Islet precursor cell (in vitro differentiated cells): ENCODE measurements around the gene GBP3.
"Not testable (repeated sequence)": the region's sequence is repeated elsewhere in the genome, so short reads cannot be mapped to it uniquely, and the experiment has no call there.

Source experiments
- DNase-seq: peaks from one replicate; pipeline ENCODE4 v3.0.0-alpha.2; 2018

Gene GBP3

GRCh38 chr1:89037186-89037585 is 14.5 kb upstream of the GBP3 start:
- no peak for DNase-seq

GRCh38 chr1:89035080-89035479 is 12.4 kb upstream of the GBP3 start:
- DNase-seq: no peak

DNA sequence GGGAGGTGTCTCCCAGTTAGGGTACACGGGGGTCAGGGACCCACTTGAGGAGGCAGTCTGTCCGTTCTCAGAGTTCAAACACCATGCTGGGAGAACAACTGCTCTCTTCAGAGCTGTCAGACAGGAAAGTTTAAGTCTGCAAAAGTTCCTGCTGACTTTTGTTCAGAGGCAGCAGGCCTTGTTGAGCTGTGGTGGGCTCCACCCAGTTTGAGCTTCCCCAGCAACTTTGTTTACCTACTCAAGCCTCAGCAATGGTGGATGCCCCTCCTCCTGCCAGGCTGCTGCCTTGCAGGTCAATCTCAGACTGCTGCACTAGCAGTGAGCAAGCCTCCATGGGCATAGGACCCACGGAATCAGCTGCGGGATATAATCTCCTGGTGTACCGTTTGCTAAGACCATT is 11.3 kb upstream of the GBP3 start:
- not testable (repeated sequence) for DNase-seq

DNA sequence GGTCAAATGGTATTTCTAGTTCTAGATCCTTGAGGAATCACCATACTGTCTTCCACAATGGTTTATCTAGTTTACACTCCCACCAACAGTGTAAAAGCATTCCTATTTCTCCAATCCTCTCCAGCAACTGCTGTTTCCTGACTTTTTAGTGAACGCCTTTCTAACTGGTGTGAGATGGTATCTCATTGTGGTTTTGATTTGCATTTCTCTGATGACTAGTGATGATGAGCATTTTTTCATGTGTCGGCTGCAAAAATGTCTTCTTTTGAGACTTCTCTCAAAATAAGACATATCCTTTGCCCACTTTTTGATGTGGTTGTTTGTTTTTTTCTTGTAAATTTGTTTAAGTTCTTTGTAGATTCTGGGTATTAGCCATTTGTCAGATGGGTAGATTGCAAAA is 6.4 kb upstream of the GBP3 start:
- not testable (repeated sequence) for DNase-seq

GRCh38 chr1:89025928-89026327 is 3.3 kb upstream of the GBP3 start:
- no peak for DNase-seq

GRCh38 chr1:89023026-89023425 is 360 bp upstream of the GBP3 start:
- DNase-seq: no peak

DNA sequence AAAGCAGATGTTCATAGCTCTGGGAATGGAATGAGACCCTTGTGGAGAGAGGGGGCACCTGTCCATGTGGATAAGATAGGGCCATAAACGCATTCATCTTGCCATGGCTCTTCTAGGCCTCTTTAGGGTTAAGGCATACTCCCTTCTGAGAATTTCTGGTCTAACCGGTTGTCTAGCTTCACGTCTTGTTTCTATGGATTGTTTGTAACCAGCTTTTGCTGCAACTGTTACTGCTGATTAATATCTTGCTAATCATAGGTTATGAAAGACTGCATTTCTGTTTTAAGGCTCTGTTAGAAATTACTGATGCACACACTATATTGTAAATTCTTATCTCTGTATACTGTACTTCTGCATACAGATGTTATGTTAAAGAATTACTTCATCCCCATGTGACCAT is 4.3 kb downstream of the GBP3 start:
- not testable (repeated sequence) for DNase-seq

GRCh38 chr1:89008511-89008910 is 14.2 kb downstream of the GBP3 start:
- no peak for DNase-seq

DNA sequence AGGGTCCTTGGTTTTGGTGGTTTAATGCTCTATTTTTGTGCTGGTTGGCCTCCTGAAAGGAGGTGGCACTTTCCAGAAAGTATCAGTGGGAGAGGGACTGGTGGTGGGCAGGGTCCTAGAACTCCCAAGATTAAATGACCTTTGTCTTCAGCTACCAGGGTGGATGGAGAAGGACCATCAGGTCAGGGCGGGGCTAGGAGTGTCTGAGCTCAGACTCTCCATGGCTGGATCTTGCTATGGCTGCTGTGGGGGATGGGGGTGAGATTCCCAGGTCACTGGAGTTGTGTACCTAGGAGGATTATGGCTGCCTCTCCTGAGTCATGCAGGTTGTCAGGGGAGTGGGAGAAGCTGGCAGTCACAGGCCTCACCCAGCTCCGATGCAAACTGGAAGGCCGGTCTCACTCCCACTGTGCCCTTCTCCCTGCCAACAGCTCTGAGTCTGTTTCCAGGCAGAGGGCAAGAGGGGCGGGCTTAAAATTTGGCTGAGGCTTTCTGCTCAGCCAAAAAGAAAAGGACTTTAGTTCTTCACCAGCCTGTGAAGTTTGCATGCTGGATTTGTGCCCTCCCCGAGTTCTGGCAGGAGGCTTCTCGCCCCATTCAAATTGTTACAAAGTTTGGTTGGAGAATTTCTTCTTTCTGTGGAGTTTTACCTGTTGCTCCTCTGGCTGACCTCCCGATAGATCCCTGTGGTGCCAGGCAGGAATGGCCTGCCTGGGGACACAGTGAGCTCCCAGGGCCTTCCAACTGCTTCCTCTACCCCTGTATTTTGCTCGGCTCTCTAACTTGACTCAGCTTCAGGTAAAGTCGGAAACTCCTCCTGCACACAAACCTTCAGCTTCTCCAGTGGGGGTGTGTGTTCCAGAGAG is 17.1 kb downstream of the GBP3 start:
- DNase-seq: no peak

GRCh38 chr1:89002176-89002575 is 20.5 kb downstream of the GBP3 start:
- DNase-seq: not testable (repeated sequence)

DNA sequence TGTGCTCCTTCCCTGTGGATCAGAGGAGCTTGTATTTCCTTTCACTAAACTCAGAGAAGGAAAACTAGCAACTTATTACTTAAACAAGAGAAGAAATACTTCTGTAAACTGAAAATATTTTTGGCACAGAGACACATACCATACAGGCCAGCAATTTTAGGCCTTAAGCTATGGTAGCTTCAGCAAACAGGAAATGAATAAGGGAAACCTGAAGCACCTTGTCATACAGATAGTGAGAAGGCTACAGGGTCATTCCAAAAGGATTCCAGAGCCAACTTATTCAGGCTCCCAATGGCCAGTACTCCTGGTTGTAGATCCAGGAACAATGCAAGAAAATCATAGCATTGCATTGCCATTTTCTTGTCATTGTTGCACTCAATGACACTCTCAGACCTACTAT is 21.2 kb downstream of the GBP3 start:
- no peak for DNase-seq

GRCh38 chr1:88998716-88999115 is 23.9 kb downstream of the GBP3 start:
- no peak for DNase-seq

- no peak for DNase-seq
Observed at GRCh38 chr1:88990426-88990825, 32.2 kb downstream of the GBP3 start.

DNA sequence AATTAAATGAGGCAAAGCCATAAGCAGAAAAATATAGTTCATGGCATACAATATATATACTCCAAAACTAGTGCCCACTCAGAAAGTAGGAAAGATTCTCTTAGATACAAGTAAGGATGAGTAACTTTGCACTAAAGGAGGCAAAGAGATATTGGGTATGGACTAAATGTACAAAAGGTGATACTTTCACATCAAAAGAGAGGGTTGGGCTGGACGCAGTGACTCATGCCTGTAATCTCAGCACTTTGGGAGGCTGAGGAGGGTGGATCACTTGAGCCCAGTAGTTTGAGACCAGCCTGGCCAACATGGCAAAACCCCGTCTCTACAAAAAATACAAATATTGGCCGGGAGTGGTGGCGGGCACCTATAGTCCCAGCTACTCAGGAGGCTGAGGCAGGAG is 37.0 kb downstream of the GBP3 start:
- no peak for DNase-seq

DNA sequence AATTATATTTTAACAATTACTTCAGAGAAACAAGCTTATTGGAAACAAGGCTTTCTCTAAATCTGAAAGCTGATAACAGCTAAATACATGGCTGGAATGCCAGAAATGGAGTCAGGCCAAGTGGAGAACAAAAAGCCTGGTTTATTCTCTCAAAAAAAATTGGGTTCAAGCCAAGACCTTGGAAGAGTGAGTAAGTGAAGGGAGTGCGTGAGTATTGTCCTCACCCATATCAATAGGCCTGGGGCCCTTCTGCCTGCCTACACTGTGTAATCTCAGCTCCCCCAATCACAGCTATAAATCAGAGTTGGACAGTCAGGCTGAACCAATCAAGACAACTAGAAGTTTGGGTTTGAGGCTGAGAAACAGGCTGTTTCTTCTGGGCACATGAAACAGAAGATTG is 37.6 kb downstream of the GBP3 start:
- no peak for DNase-seq

DNA sequence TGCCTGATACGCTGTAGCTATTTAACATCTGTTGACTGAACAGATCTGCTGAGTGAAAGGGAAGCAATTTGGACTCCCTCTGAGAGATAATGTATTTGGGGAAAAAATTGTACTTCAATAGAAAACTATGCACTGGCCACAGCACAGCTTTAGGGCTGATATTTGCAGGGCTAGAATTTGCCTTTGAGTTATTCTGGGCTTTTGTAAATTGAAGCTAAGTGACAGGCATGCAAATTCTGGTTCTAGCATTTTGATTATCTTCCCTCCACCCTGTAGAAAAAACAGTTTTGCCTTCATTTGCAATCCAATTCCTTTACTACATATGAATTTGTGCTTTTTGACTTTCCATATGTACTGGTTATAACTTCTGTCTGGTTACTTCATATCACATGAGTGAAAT is 38.1 kb downstream of the GBP3 start:
- DNase-seq: no peak

- DNase-seq: no peak
Observed at GRCh38 chr1:88983791-88984559, 38.7 kb downstream of the GBP3 start.

GRCh38 chr1:88982055-88982454 is 40.6 kb downstream of the GBP3 start:
- no peak for DNase-seq

DNA sequence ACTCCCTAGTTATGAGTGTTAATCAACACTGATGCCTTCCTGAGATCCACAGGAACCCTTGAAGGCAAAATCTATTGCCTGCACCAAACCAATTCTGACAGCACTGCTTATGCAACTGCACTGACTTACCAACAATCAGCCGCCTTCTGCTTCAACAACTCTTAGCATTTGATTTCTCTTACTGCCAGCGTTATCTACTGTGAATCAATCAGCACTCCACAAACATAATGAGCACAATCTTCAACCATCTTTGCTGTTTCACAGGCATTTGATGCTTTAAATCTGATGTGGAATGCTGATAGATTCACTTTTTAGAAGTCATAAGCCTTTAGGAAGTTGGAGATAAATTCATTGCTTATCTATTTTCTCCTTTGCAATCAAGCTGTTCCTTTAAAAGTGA is 41.2 kb downstream of the GBP3 start:
- not testable (repeated sequence) for DNase-seq

DNA sequence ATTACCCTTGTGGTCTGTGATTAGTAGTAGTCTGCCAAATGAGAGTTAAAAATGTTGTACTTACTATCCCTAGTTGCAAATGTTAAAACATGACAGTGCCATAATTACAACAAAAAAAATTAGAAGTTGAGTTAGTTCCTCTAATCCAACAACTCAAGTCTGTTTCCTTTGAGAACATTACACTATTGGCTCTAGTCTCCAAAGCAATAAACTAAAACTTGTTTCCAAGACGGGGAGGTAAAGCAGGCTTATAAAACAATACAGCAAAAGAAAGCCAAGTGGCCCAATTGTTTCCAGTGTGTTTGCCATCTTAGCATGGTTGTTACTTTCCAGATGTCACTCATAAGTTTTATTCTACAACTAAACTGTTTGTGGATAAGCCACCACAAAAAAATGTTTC is 41.8 kb downstream of the GBP3 start:
- no peak for DNase-seq

GRCh38 chr1:88979749-88980116 is 42.9 kb downstream of the GBP3 start:
- DNase-seq: no peak

DNA sequence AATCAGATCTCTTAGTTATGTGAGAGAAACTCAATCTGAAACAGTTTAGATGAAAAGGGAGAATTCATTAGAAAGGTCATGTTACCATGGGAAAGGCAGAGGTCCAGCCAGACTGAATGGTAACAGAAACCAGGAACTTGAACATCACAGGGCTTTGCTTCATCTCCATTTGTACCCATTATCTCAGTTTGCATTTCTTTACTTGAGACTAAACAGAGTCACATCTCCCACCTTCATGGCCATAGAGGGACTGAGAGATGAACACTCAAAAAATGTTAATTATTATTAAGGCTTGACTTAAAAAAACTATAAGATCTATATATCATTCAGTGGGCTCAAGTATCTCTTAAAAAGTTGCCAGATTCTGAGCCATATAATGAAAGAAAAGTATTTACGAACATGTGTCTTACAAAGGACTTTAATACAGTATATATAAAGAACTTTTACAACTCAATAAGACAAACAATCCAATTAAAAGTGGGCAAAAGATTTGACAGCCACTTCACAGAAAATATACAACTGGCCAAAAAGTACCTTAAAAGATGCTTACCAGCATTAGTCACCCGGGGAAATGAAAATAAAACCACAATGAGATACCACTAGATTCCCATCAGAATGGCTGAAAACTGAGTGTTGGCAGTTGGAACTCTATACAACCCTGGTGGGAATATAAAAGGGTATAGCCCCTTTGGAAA is 43.5 kb downstream of the GBP3 start:
- no peak for DNase-seq

DNA sequence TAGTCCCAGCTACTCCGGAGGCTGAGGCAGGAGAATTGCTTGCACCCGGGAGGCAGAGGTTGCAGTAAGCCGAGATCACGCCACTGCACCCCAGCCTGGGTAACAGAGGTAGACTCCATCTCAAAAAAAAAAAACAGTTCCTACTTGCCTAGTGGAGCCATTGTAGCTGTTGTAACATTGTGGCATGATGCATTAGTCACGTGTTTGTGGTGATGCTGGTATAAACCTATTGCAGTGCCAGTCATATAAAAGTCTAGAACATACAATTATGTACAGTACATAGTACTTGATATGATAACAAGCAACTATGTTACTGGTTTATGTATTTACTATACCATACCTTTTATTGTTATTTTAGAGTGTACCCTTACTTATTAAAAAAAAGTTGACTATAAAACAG is 46.4 kb downstream of the GBP3 start:
- no peak for DNase-seq
